ENCODE measurements around the gene METRNL. TPM values are rescaled to one million over a fixed set of nuclear protein-coding genes. Genes with fewer than 3 reads are reported as not detected.
"Not testable (repeated sequence)": the region's sequence is repeated elsewhere in the genome, so short reads cannot be mapped to it uniquely, and the experiment has no call there.

METRNL gene
- total and polyA plus RNA-seq, 4 donors: 0.67 to 9.0 (median 8.6) TPM

DNA sequence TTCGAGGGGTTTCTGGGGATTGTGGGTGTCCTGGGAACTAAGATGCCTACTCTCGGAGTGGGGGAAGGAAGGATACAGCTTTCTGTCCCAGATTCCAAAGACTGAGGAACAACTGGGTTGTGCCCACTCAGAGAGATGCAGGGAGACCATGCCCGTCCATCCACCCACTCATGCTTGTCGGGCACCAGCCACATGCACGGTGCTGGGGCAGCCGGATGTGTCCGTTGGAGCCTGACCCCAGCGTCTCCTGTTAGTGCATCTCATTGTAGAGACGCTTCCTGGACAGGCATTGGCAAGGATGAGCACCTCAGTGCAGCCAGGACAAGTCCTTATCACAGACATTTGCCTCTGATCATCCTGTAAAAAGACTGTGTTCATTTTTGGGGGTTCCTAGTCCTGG, 58.1 kb downstream of the METRNL start:
- no peak for TF ChIP-seq ZBTB33 (IDR thresholded peaks at IDR 0.05)
- H3K27me3 ChIP-seq (ENCODE audit: control insufficient read depth in 4 of 4, insufficient read depth in 4 of 4, low read length in 3 of 4): no peaks in the 10 kb centered on the region
- H3K27ac ChIP-seq (ENCODE audit: low read depth in 1 of 2, low read length in 2 of 2): no peak overlapping the region
- H3K4me3 ChIP-seq (ENCODE audit: low read depth in 1 of 3, low read length in 3 of 3): no peak overlapping the region
- no peaks in the 10 kb centered on the region for H3K36me3 ChIP-seq (ENCODE audit: control insufficient read depth in 4 of 4, insufficient read depth in 3 of 4, low read depth in 1 of 4, low read length in 3 of 4)
- peaks cover 0 to 4% (median 0%) of the 10 kb centered on the region in 4 donors for H3K9me3 ChIP-seq (ENCODE audit: control insufficient read depth in 4 of 4, low read length in 3 of 4)
- H3K4me1 ChIP-seq (ENCODE audit: control insufficient read depth in 4 of 4, insufficient read depth in 4 of 4, low read length in 3 of 4): no peaks in the 10 kb centered on the region
- 79% methylated on average over 9 of the region's 9 CpGs for WGBS
- H3K9ac ChIP-seq (ENCODE audit: low read depth in 1 of 2, low read length in 2 of 2): no peak overlapping the region
- DNase-seq (ENCODE audit: low spot score): no peak

DNA sequence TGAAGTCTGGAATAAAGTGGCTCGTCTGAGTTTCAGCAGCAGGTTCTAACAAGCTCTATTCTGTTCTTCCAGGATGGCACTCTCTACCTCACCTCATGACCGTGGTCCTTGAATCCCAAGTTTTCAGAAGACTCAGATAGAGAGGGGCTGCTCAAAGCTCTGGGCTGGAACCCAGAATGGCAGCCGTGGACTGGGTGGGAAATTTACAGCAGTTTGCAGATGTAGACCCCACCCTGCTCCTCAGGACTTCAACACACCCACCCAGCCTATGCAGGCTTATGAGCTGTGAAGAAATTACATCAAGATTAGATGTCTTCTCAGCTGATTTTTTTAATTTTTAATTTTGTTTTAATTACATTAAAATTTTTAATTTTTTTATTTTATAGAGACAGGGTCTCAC, 59.4 kb downstream of the METRNL start:
- no peak for DNase-seq (ENCODE audit: low spot score)
- Histone ChIP-seq H3K27ac (ENCODE audit: low read depth in 1 of 2, low read length in 2 of 2) (no peak overlapping the region), H3K27me3 (ENCODE audit: control insufficient read depth in 4 of 4, insufficient read depth in 4 of 4, low read length in 3 of 4) (no peaks in the 10 kb centered on the region), H3K9me3 (ENCODE audit: control insufficient read depth in 4 of 4, low read length in 3 of 4) (peaks cover 0 to 4% (median 0%) of the 10 kb centered on the region in 4 donors), H3K36me3 (ENCODE audit: control insufficient read depth in 4 of 4, insufficient read depth in 3 of 4, low read depth in 1 of 4, low read length in 3 of 4) (no peaks in the 10 kb centered on the region), H3K4me1 (ENCODE audit: control insufficient read depth in 4 of 4, insufficient read depth in 4 of 4, low read length in 3 of 4) (no peaks in the 10 kb centered on the region), H3K9ac (ENCODE audit: low read depth in 1 of 2, low read length in 2 of 2) (no peak overlapping the region), H3K4me3 (ENCODE audit: low read depth in 1 of 3, low read length in 3 of 3) (no peak overlapping the region)
- TF ChIP-seq MAX (IDR thresholded peaks at IDR 0.05): no peak
- no peak for TF ChIP-seq TAF1 (conservative IDR thresholded peaks at IDR 0.05)
- TF ChIP-seq ZBTB33 (IDR thresholded peaks at IDR 0.05): no peak
- no peak for TF ChIP-seq RAD21 (IDR thresholded peaks at IDR 0.05)
- WGBS: 79% methylated on average over 3 of the region's 3 CpGs

GRCh38 chr17:83139541-83140248, 60.3 kb downstream of the METRNL start:
- not testable (repeated sequence) for DNase-seq (ENCODE audit: low spot score); H3K27me3 ChIP-seq (ENCODE audit: control insufficient read depth in 4 of 4, insufficient read depth in 4 of 4, low read length in 3 of 4); H3K9me3 ChIP-seq (ENCODE audit: control insufficient read depth in 4 of 4, low read length in 3 of 4); H3K9ac ChIP-seq (ENCODE audit: low read depth in 1 of 2, low read length in 2 of 2); H3K36me3 ChIP-seq (ENCODE audit: control insufficient read depth in 4 of 4, insufficient read depth in 3 of 4, low read depth in 1 of 4, low read length in 3 of 4); H3K27ac ChIP-seq (ENCODE audit: low read depth in 1 of 2, low read length in 2 of 2); H3K4me1 ChIP-seq (ENCODE audit: control insufficient read depth in 4 of 4, insufficient read depth in 4 of 4, low read length in 3 of 4); H3K4me3 ChIP-seq (ENCODE audit: low read depth in 1 of 3, low read length in 3 of 3)
- 87% methylated on average over 25 of the region's 31 CpGs for WGBS

GRCh38 chr17:83140249-83140566, 60.8 kb downstream of the METRNL start:
- 93% methylated on average over 11 of the region's 13 CpGs for WGBS
- H3K27ac ChIP-seq (ENCODE audit: low read depth in 1 of 2, low read length in 2 of 2); DNase-seq (ENCODE audit: low spot score); H3K9ac ChIP-seq (ENCODE audit: low read depth in 1 of 2, low read length in 2 of 2); H3K9me3 ChIP-seq (ENCODE audit: control insufficient read depth in 4 of 4, low read length in 3 of 4); H3K4me3 ChIP-seq (ENCODE audit: low read depth in 1 of 3, low read length in 3 of 3); H3K27me3 ChIP-seq (ENCODE audit: control insufficient read depth in 4 of 4, insufficient read depth in 4 of 4, low read length in 3 of 4); H3K4me1 ChIP-seq (ENCODE audit: control insufficient read depth in 4 of 4, insufficient read depth in 4 of 4, low read length in 3 of 4); H3K36me3 ChIP-seq (ENCODE audit: control insufficient read depth in 4 of 4, insufficient read depth in 3 of 4, low read depth in 1 of 4, low read length in 3 of 4): not testable (repeated sequence)
